Upper lobe of left lung (tissue), 4 donors: Measurements from ENCODE around the gene SIMC1.

Experiments used
- CTCF ChIP-seq, 6 experiments: fragments of 450-650 bp in 4 of 6; fragments of 200-600 bp in 2 of 6; sonication (generic) in 2 of 6; IDR thresholded peaks; one replicate each; pipeline ENCODE4 v1.5.1; 2016 to 2019; ENCODE audit warnings: antibody characterized with exemption in 6 of 6
- POLR2AphosphoS5 ChIP-seq, 2 donors: sonication (generic); formaldehyde crosslinking; IDR thresholded peaks; one replicate each; pipeline ENCODE4 v1.5.1; 2017; ENCODE audit warnings: antibody characterized with exemption in 2 of 2

DNA sequence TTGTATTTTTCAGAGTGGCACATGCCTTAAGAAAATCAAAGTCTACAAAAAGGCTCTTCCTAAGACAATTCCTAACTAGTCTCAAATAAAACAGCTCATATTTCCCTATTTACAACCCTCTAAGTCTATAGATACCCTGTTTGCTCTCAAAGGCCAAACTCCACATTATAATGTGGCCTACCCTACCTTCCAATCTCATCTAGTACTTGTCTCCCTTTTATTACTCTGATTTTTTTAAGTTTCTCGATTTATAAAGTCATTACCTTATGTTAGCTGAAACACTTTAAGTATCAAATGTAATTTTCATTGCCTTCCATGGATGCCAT is 103.9 kb downstream of the SIMC1 start:
- no peak for TF ChIP-seq POLR2AphosphoS5 (IDR thresholded peaks at IDR 0.05)
- TF ChIP-seq CTCF (IDR thresholded peaks at IDR 0.05): no peak
